ENCODE measurements around the gene SLC2A11.

Gene SLC2A11

DNA sequence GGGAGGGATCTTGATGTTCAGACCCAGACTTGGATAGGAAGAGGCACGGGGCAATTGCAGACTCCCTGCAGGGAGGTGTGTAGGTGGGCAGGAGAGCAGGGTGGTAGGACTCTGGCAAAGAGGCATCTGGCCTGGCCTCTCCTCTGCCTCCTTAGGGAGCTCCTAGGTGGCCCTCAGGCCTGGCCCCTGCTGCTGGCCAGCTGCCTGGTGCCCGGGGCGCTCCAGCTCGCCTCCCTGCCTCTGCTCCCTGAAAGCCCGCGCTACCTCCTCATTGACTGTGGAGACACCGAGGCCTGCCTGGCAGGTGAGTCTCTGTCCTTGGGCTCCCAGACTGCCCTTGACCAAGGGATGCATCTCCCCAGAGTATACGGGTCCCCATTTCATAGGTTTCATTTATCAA lies 19.9 kb downstream of the SLC2A11 start:
- no peak overlapping the region for H2BK5ac ChIP-seq (ENCODE audit: low read length)
- H3K27ac ChIP-seq (replicated peaks; ENCODE audit: low read length), result no peak overlapping the region
- H3K79me1 ChIP-seq (ENCODE audit: low read depth, low read length), result no peaks in the 10 kb centered on the region
- H2BK120ac ChIP-seq (ENCODE audit: low read depth, low read length), result no peak overlapping the region
- H3K23ac ChIP-seq (ENCODE audit: low read depth, low read length, poor library complexity), result no peak overlapping the region
- H3K36me3 ChIP-seq (replicated peaks in 1 of 2; ENCODE audit: control insufficient read depth in 2 of 2, insufficient read depth in 2 of 2, low read length in 2 of 2), result peaks cover 2 to 74% of the 10 kb centered on the region in 2 donors
- no peaks in the 10 kb centered on the region for H3K27me3 ChIP-seq (ENCODE audit: control insufficient read depth in 3 of 3, insufficient read depth in 3 of 3, low read depth in 1 of 3, low read length in 3 of 3)
- no peak overlapping the region for H2AFZ ChIP-seq (ENCODE audit: low read length)
- no peak overlapping the region for H3K9ac ChIP-seq (ENCODE audit: low read depth, low read length, poor library complexity)
- no peak overlapping the region for H2AK5ac ChIP-seq (ENCODE audit: low read depth, low read length)
- no peak overlapping the region for H4K91ac ChIP-seq (ENCODE audit: low read depth, low read length, poor library complexity)
- no peak overlapping the region for H3K4me3 ChIP-seq (ENCODE audit: low read length in 2 of 2)
- H3K4ac ChIP-seq (ENCODE audit: low read length), result no peak overlapping the region
- no CpG with 5 or more reads among the region's 8 CpGs for WGBS, 2 donors (ENCODE audit: extremely low coverage in 2 of 2, insufficient read length in 2 of 2, insufficient replicate concordance in 1 of 2)
- H3K4me1 ChIP-seq (ENCODE audit: control insufficient read depth in 2 of 2, insufficient read depth in 1 of 2, low read depth in 1 of 2, low read length in 2 of 2), result peaks cover 0 to 6% of the 10 kb centered on the region in 2 donors
- H3K9me3 ChIP-seq (replicated peaks in 1 of 2; ENCODE audit: control insufficient read depth in 2 of 2, insufficient read depth in 1 of 2, low read depth in 1 of 2, low read length in 2 of 2), result no peaks in the 10 kb centered on the region
- H3K18ac ChIP-seq (ENCODE audit: low read length), result no peak overlapping the region
- H3K4me2 ChIP-seq (ENCODE audit: insufficient read depth, low read length, poor library complexity, severe bottlenecking), result no peak overlapping the region
- no peak overlapping the region for H3K14ac ChIP-seq (ENCODE audit: low read length)
- no peak overlapping the region for H4K8ac ChIP-seq (ENCODE audit: low read depth, low read length)
- no peak overlapping the region for H2BK15ac ChIP-seq (ENCODE audit: low read length)
- no peak for DNase-seq (ENCODE audit: low spot score)
- H2BK12ac ChIP-seq (ENCODE audit: low read length), result no peak overlapping the region

- DNase-seq (ENCODE audit: low spot score), result no peak
- H3K9ac ChIP-seq (ENCODE audit: low read depth, low read length, poor library complexity), result no peak overlapping the region
- H3K36me3 ChIP-seq (replicated peaks in 1 of 2; ENCODE audit: control insufficient read depth in 2 of 2, insufficient read depth in 2 of 2, low read length in 2 of 2), result peaks cover 2 to 76% of the 10 kb centered on the region in 2 donors
- H3K4ac ChIP-seq (ENCODE audit: low read length), result no peak overlapping the region
- H3K4me3 ChIP-seq (ENCODE audit: low read length in 2 of 2), result no peak overlapping the region
- no peak overlapping the region for H3K14ac ChIP-seq (ENCODE audit: low read length)
- H3K79me1 ChIP-seq (ENCODE audit: low read depth, low read length), result no peaks in the 10 kb centered on the region
- no peak overlapping the region for H2BK12ac ChIP-seq (ENCODE audit: low read length)
- no peak overlapping the region for H2AFZ ChIP-seq (ENCODE audit: low read length)
- H3K4me2 ChIP-seq (ENCODE audit: insufficient read depth, low read length, poor library complexity, severe bottlenecking), result no peak overlapping the region
- no peak overlapping the region for H2BK15ac ChIP-seq (ENCODE audit: low read length)
- no peak overlapping the region for H4K91ac ChIP-seq (ENCODE audit: low read depth, low read length, poor library complexity)
- H3K9me3 ChIP-seq (replicated peaks in 1 of 2; ENCODE audit: control insufficient read depth in 2 of 2, insufficient read depth in 1 of 2, low read depth in 1 of 2, low read length in 2 of 2), result no peaks in the 10 kb centered on the region
- H2BK120ac ChIP-seq (ENCODE audit: low read depth, low read length), result no peak overlapping the region
- no peak overlapping the region for H2BK5ac ChIP-seq (ENCODE audit: low read length)
- no peak overlapping the region for H4K8ac ChIP-seq (ENCODE audit: low read depth, low read length)
- H3K27me3 ChIP-seq (ENCODE audit: control insufficient read depth in 3 of 3, insufficient read depth in 3 of 3, low read depth in 1 of 3, low read length in 3 of 3), result no peaks in the 10 kb centered on the region
- H3K23ac ChIP-seq (ENCODE audit: low read depth, low read length, poor library complexity), result no peak overlapping the region
- no peak overlapping the region for H3K18ac ChIP-seq (ENCODE audit: low read length)
- H3K27ac ChIP-seq (replicated peaks; ENCODE audit: low read length), result no peak overlapping the region
- peaks cover 0 to 6% of the 10 kb centered on the region in 2 donors for H3K4me1 ChIP-seq (ENCODE audit: control insufficient read depth in 2 of 2, insufficient read depth in 1 of 2, low read depth in 1 of 2, low read length in 2 of 2)
- no peak overlapping the region for H2AK5ac ChIP-seq (ENCODE audit: low read depth, low read length)
- WGBS, 2 donors (ENCODE audit: extremely low coverage in 2 of 2, insufficient read length in 2 of 2, insufficient replicate concordance in 1 of 2), result no CpG with 5 or more reads among the region's 7 CpGs
Measured at GRCh38 chr22:23878219-23878618, 20.5 kb downstream of the SLC2A11 start.

- Histone ChIP-seq H2BK120ac (ENCODE audit: low read depth, low read length) (no peak overlapping the region), H3K9me3 (replicated peaks in 1 of 2; ENCODE audit: control insufficient read depth in 2 of 2, insufficient read depth in 1 of 2, low read depth in 1 of 2, low read length in 2 of 2) (no peaks in the 10 kb centered on the region), H3K27ac (replicated peaks; ENCODE audit: low read length) (no peak overlapping the region), H4K91ac (ENCODE audit: low read depth, low read length, poor library complexity) (no peak overlapping the region), H3K36me3 (replicated peaks in 1 of 2; ENCODE audit: control insufficient read depth in 2 of 2, insufficient read depth in 2 of 2, low read length in 2 of 2) (peaks cover 2 to 51% of the 10 kb centered on the region in 2 donors), H2BK15ac (ENCODE audit: low read length) (no peak overlapping the region), H3K79me1 (ENCODE audit: low read depth, low read length) (peaks cover 3% of the 10 kb centered on the region), H2BK12ac (ENCODE audit: low read length) (no peak overlapping the region), H3K18ac (ENCODE audit: low read length) (no peak overlapping the region), H3K23ac (ENCODE audit: low read depth, low read length, poor library complexity) (no peak overlapping the region), H3K4ac (ENCODE audit: low read length) (no peak overlapping the region), H2AFZ (ENCODE audit: low read length) (no peak overlapping the region), H3K4me3 (ENCODE audit: low read length in 2 of 2) (no peak overlapping the region), H3K27me3 (ENCODE audit: control insufficient read depth in 3 of 3, insufficient read depth in 3 of 3, low read depth in 1 of 3, low read length in 3 of 3) (no peaks in the 10 kb centered on the region), H3K4me1 (ENCODE audit: control insufficient read depth in 2 of 2, insufficient read depth in 1 of 2, low read depth in 1 of 2, low read length in 2 of 2) (peaks cover 0 to 6% of the 10 kb centered on the region in 2 donors), H3K14ac (ENCODE audit: low read length) (no peak overlapping the region), H4K8ac (ENCODE audit: low read depth, low read length) (no peak overlapping the region), H3K9ac (ENCODE audit: low read depth, low read length, poor library complexity) (no peak overlapping the region), H3K4me2 (ENCODE audit: insufficient read depth, low read length, poor library complexity, severe bottlenecking) (no peak overlapping the region), H2AK5ac (ENCODE audit: low read depth, low read length) (peak overlapping the region; percentile 19), H2BK5ac (ENCODE audit: low read length) (no peak overlapping the region)
- no CpG with 5 or more reads among the region's 20 CpGs for WGBS, 2 donors (ENCODE audit: extremely low coverage in 2 of 2, insufficient read length in 2 of 2, insufficient replicate concordance in 1 of 2)
- DNase-seq (ENCODE audit: low spot score), result no peak
Measured at GRCh38 chr22:23882370-23882769, 24.7 kb downstream of the SLC2A11 start.

- H2AFZ ChIP-seq (ENCODE audit: low read length), result no peak overlapping the region
- H3K79me1 ChIP-seq (ENCODE audit: low read depth, low read length), result peaks cover 3% of the 10 kb centered on the region
- peak overlapping the region; percentile 48 for H3K18ac ChIP-seq (ENCODE audit: low read length)
- no peak overlapping the region for H3K23ac ChIP-seq (ENCODE audit: low read depth, low read length, poor library complexity)
- H3K9me3 ChIP-seq (replicated peaks in 1 of 2; ENCODE audit: control insufficient read depth in 2 of 2, insufficient read depth in 1 of 2, low read depth in 1 of 2, low read length in 2 of 2), result no peaks in the 10 kb centered on the region
- no peak overlapping the region for H3K27ac ChIP-seq (replicated peaks; ENCODE audit: low read length)
- no peak overlapping the region for H3K4me2 ChIP-seq (ENCODE audit: insufficient read depth, low read length, poor library complexity, severe bottlenecking)
- H2BK12ac ChIP-seq (ENCODE audit: low read length), result no peak overlapping the region
- H2AK5ac ChIP-seq (ENCODE audit: low read depth, low read length), result peak overlapping the region; percentile 81
- H3K14ac ChIP-seq (ENCODE audit: low read length), result peak overlapping the region; percentile 17
- H3K36me3 ChIP-seq (replicated peaks in 1 of 2; ENCODE audit: control insufficient read depth in 2 of 2, insufficient read depth in 2 of 2, low read length in 2 of 2), result peaks cover 2 to 38% of the 10 kb centered on the region in 2 donors
- H4K8ac ChIP-seq (ENCODE audit: low read depth, low read length), result no peak overlapping the region
- H3K27me3 ChIP-seq (ENCODE audit: control insufficient read depth in 3 of 3, insufficient read depth in 3 of 3, low read depth in 1 of 3, low read length in 3 of 3), result no peaks in the 10 kb centered on the region
- peak overlapping the region in 1 of 2 donors; percentile 48 for H3K4me3 ChIP-seq (ENCODE audit: low read length in 2 of 2)
- no CpG with 5 or more reads among the region's 9 CpGs for WGBS, 2 donors (ENCODE audit: extremely low coverage in 2 of 2, insufficient read length in 2 of 2, insufficient replicate concordance in 1 of 2)
- H3K4me1 ChIP-seq (ENCODE audit: control insufficient read depth in 2 of 2, insufficient read depth in 1 of 2, low read depth in 1 of 2, low read length in 2 of 2), result no peaks in the 10 kb centered on the region
- DNase-seq (ENCODE audit: low spot score), result no peak
- H2BK5ac ChIP-seq (ENCODE audit: low read length), result no peak overlapping the region
- H4K91ac ChIP-seq (ENCODE audit: low read depth, low read length, poor library complexity), result no peak overlapping the region
- H3K9ac ChIP-seq (ENCODE audit: low read depth, low read length, poor library complexity), result no peak overlapping the region
- H2BK15ac ChIP-seq (ENCODE audit: low read length), result no peak overlapping the region
- H3K4ac ChIP-seq (ENCODE audit: low read length), result no peak overlapping the region
- no peak overlapping the region for H2BK120ac ChIP-seq (ENCODE audit: low read depth, low read length)
Measured at GRCh38 chr22:23883658-23884057, 26.0 kb downstream of the SLC2A11 start.

All from neuronal stem cell (in vitro differentiated cells).